Measurements from ENCODE around the gene FRMD4A.
"Not testable (repeated sequence)": the region's sequence is repeated elsewhere in the genome, so short reads cannot be mapped to it uniquely, and the experiment has no call there.

FRMD4A gene

GRCh38 chr10:13859979-13860654 is 470.6 kb downstream of the FRMD4A start:
- DNase-seq (ENCODE audit: low read depth, low spot score) = peak; percentile 44

DNA sequence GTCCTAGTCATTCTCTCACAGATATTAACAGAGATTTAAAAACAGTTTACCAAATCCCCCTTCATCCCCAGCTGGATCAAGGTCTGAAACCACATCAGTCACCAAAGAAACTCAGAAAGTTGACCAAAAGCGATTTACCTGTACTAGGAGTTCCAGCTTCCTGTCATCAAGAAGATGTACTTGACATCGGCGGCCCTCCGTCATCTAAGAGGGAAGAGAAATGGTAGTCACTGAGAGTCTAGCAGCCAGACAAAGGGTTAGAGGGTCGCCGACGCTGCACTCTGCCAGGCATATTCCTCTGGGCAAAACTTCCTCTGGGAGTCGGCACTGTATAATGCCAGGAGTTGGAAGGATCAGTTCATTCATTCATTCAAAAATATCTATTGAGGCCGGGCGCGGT is 472.0 kb downstream of the FRMD4A start:
- no peak for DNase-seq (ENCODE audit: low read depth, low spot score)

- no peak for DNase-seq (ENCODE audit: low read depth, low spot score)
These were observed 473.3 kb downstream of the FRMD4A start for GRCh38 chr10:13857451-13857850.

- DNase-seq (ENCODE audit: low read depth, low spot score) = no peak
These were observed 476.9 kb downstream of the FRMD4A start for GRCh38 chr10:13853854-13854253.

- DNase-seq (ENCODE audit: low read depth, low spot score) = no peak
These were observed 477.9 kb downstream of the FRMD4A start for GRCh38 chr10:13852872-13853271.

- no peak for DNase-seq (ENCODE audit: low read depth, low spot score)
These were observed 478.8 kb downstream of the FRMD4A start for GRCh38 chr10:13851906-13852305.

- no peak for DNase-seq (ENCODE audit: low read depth, low spot score)
These were observed 481.9 kb downstream of the FRMD4A start for GRCh38 chr10:13848520-13849445.

DNA sequence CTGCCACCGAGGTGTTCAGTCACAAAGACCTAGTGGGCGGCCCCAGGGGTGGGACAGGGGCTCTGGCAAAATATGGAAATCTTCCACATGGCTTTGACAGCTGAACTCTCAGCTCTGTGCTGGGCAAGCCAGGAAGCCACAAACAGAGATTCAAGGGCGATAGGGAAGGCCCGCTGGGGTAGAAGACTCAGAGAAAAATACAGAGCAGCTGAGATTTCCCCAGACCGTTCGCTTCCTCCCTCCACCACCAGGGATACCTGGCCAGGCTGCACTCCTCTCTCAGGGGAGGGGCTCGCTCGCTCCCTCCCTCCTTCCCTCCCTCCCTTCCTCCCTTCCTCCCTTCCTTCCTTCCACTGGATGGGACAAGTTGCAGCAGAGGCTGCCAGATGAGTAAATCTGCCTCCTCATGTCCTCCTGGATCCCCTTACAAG is 483.5 kb downstream of the FRMD4A start:
- DNase-seq (ENCODE audit: low read depth, low spot score) = no peak

DNA sequence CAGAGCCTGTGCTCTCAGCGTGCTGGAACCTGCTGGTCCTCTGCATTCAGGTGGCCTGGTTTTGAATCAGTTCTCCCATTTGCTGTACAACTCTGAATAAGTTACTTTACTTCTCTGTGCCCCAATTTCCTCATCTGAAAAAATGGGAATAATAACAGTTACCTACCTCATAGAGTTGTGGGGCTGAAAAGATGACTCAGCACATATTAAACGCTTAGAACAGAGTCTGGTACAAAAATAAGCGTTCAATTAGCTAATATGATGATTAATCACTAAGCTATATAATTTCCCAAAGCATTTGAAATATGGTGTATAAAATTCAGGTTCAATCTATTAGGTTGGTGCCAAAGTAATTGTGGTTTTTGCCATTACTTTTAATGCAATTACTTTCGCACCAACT is 484.8 kb downstream of the FRMD4A start:
- no peak for DNase-seq (ENCODE audit: low read depth, low spot score)

- DNase-seq (ENCODE audit: low read depth, low spot score) = no peak
These were observed 486.1 kb downstream of the FRMD4A start for GRCh38 chr10:13844651-13845050.

DNA sequence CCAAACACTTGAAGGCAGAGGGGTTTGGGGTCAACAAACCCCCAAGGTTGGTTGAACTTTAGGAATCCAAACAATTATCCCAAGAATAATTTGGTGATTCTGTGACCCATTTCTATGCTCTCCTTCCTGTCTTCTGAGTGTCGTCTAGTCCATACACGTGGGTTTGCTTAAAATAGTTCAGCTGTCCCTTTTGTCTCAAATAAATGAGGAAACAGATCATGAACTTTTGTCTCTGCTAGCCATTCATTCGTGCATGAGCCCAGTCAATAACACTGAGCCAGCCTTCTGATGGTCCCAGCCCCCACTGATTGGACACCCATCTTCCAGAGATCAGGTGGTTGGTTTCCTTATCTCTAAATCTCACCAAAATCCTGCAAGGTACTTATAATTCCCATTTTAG is 488.6 kb downstream of the FRMD4A start:
- DNase-seq (ENCODE audit: low read depth, low spot score) = no peak

GRCh38 chr10:13840036-13840435 is 490.7 kb downstream of the FRMD4A start:
- DNase-seq (ENCODE audit: low read depth, low spot score) = no peak

GRCh38 chr10:13839430-13839990 is 491.2 kb downstream of the FRMD4A start:
- DNase-seq (ENCODE audit: low read depth, low spot score) = peak; percentile 88

DNA sequence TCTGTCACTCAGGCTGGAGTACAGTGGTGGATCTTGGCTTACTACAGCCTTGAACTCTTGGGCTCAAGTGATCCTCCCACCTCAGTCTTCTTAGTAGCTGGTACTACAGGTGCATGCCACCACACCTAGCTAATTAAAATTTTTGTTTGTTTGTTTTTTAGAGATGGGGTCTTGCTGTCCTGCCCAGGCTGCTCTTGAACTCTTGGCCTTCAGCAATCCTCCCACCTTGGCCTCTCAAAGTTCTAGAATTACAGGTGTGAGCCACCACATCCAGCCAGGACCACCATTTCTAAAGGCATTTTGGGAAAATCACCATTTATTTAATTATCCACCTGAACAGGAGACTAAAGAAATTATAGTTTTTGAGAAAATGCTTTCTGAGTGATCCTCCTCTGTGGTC is 491.7 kb downstream of the FRMD4A start:
- no peak for DNase-seq (ENCODE audit: low read depth, low spot score)

DNA sequence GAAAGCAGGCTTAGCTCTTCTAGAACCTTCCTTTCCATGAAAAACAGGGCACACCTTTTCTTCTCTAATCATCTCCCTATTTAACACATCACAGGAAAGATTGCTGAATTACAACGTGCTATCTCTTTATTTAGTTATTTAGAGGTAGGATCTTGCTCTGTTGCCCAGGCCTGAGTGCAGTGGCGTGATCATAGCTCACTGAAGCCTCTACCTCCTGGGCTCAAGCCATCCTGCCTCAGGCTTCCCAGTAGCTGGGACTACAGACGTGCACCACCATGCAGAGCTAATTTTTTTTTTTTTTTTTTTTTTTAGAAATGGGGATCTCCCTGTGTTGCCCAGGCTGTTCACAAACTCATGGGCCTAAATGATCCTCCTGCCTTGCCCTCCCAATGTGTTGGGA is 492.8 kb downstream of the FRMD4A start:
- DNase-seq (ENCODE audit: low read depth, low spot score) = no peak

DNA sequence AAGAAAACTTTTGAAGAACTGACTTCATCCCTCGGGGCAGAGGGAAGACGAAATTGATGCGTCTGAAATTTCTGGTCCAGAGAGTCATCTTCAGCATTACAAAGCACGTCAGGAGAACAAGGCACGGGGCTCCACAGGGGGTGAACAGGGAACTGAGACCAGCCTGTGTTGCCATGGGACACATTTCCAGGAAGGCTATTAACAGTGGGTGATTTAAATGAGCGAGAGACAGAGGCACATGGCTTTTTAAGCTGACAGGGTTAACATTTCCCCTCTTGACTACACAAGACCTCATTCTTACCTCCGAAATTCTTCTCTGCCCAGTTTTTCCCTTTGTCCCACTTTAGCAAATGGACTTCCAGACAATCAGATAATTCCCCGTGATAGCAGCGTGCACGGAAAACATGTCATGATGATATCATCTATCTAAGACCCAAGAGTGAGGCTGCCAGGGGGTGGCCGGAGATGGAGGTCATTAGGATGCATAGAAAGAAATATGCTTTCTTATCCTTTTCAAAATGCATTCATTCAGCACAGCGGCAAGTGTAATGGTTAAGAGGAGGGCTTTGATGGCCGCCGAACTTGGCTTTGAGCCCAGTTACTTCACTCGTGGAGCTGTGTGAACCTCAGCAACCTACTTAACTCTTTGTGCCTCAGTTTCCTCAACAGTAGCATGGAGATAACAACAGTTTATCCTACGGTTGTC is 496.0 kb downstream of the FRMD4A start:
- peak; percentile 65 for DNase-seq (ENCODE audit: low read depth, low spot score)

- DNase-seq (ENCODE audit: low read depth, low spot score) = peak; percentile 28
These were observed 499.0 kb downstream of the FRMD4A start for GRCh38 chr10:13831711-13832141.

DNA sequence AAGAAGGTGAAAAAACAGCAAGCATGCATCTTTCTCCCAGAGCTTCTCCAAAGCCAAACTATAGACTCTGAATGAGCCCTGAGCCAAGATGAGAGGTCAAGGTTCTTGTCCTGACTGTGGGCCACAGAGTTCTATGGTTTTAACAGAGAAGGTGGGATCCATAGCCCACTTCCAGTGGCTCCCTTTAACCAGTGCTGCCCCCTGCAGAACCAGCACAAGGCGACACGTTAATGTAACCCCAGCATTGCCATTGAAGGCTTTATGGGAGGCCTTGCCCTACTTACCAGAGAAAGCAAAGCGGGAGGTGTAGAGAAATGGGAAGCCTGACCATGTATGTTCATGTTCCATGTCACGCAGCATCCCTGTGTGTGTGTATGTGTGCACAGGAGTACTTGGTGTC is 500.3 kb downstream of the FRMD4A start:
- no peak for DNase-seq (ENCODE audit: low read depth, low spot score)

- DNase-seq (ENCODE audit: low read depth, low spot score) = no peak
These were observed 500.9 kb downstream of the FRMD4A start for GRCh38 chr10:13829790-13830189.

- not testable (repeated sequence) for DNase-seq (ENCODE audit: low read depth, low spot score)
These were observed 502.4 kb downstream of the FRMD4A start for GRCh38 chr10:13828284-13828683.

DNA sequence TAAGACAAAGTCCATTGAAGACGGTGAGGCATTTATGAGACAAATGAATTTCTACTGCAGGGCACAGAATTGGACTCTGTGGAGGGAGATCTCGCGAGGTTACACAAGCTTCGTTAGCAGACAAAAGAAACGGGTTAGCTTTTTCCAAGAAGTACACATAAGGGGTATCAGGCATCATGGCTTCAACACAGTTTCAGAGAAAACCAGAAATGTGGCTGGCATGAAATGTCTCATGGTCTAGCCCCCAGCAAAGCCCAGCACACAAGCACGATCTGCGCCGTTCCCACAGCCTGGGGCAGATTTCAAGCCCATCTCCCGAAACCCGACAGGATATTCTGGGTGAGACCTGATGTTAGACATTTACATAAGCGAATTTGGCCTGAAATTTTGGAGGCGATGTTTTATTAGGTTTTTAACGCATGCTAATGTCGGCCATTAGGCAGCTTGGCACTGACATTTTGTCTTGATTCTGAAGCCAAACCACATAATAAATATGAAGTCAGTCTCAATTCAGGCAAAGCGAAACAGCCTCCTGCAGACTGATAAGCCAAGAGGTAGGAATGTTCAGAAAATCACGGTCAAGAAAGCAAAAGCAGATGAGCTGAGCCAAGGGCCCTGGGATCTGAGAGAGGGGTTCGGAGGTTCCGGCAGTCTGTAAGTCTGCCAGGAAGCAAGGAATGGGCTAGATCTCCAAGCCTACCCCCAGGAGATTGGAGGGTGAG is 503.5 kb downstream of the FRMD4A start:
- peak; percentile 77 for DNase-seq (ENCODE audit: low read depth, low spot score)

Measured in astrocyte of the hippocampus (primary cell).